Neural cell (in vitro differentiated cells): ENCODE measurements around the gene OR2F2.

Experiments
- CTCF ChIP-seq: fragments of 450-650 bp; IDR thresholded peaks from 2 replicates; pipeline ENCODE4 v1.5.1; 2014; ENCODE audit warnings: antibody characterized with exemption, mild to moderate bottlenecking, moderate library complexity; ENCODE audit not compliant: poor library complexity, severe bottlenecking
- RAD21 ChIP-seq: fragments of 450-650 bp; conservative IDR thresholded peaks from 2 replicates; pipeline ENCODE4 v1.6.1; 2014; ENCODE audit warnings: antibody characterized with exemption, mild to moderate bottlenecking, moderate library complexity
- REST ChIP-seq: IDR thresholded peaks from 2 replicates; pipeline ENCODE4 v1.6.1; 2012; ENCODE audit warnings: borderline replicate concordance

GRCh38 chr7:143954135-143954534 lies 19.1 kb downstream of the OR2F2 start:
- no peak for TF ChIP-seq RAD21
- no peak for TF ChIP-seq CTCF
- TF ChIP-seq REST, result no peak
